Epithelial cell of proximal tubule (primary cell): ENCODE results near the gene CCDC159. TPM values are rescaled to one million over a fixed set of nuclear protein-coding genes. Genes with fewer than 3 reads are reported as not detected.
"Not testable (repeated sequence)": the region's sequence is repeated elsewhere in the genome, so short reads cannot be mapped to it uniquely, and the experiment has no call there.

Source experiments
- DNase-seq: peaks from one replicate; pipeline ENCODE4 v3.0.0-alpha.2; 2011; ENCODE audit warnings: low read depth
- H3K4me3 ChIP-seq: 2 replicates; pipeline ENCODE4 v1.5.1; 2011; ENCODE audit warnings: low read depth, mild to moderate bottlenecking, low read length
- total RNA-seq: library from RNA; depleted of rRNA; stranded (reverse); fragments of >200 nt; gene quantifications from 2 replicates; pipeline ENCODE4 v1.2.3, GENCODE V29; 2015
- TF ChIP-seq, protein P1 (sequence below): conservative IDR thresholded peaks from 2 replicates; pipeline ENCODE4 v1.5.1; 2012; ENCODE audit warnings: low read depth, mild to moderate bottlenecking, low read length

The CCDC159 gene
- total RNA-seq, 1 donor from 2014 or later, result 7.8 TPM

DNA sequence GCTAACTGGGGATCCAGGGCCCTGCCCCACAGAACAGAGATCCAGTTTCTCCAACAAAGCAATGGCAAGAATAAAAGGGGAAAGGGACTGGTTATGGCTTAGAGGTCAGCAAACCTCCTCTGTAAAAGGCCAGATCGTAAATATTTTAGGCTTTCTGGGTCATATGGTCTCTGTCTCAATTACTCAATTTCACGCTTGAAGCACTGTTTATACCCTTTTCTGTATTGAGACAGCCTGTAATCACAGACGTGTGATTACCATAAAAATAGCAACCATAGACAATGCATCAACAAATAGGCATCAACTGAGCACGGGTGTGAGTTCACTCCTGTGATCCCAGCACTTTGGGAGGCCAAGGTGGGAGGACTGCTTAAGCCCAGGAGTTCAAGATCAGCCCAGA lies 16.2 kb upstream of the CCDC159 start:
- TF ChIP-seq, protein P1, sequence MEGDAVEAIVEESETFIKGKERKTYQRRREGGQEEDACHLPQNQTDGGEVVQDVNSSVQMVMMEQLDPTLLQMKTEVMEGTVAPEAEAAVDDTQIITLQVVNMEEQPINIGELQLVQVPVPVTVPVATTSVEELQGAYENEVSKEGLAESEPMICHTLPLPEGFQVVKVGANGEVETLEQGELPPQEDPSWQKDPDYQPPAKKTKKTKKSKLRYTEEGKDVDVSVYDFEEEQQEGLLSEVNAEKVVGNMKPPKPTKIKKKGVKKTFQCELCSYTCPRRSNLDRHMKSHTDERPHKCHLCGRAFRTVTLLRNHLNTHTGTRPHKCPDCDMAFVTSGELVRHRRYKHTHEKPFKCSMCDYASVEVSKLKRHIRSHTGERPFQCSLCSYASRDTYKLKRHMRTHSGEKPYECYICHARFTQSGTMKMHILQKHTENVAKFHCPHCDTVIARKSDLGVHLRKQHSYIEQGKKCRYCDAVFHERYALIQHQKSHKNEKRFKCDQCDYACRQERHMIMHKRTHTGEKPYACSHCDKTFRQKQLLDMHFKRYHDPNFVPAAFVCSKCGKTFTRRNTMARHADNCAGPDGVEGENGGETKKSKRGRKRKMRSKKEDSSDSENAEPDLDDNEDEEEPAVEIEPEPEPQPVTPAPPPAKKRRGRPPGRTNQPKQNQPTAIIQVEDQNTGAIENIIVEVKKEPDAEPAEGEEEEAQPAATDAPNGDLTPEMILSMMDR, result no peak
- DNase-seq, result no peak

DNA sequence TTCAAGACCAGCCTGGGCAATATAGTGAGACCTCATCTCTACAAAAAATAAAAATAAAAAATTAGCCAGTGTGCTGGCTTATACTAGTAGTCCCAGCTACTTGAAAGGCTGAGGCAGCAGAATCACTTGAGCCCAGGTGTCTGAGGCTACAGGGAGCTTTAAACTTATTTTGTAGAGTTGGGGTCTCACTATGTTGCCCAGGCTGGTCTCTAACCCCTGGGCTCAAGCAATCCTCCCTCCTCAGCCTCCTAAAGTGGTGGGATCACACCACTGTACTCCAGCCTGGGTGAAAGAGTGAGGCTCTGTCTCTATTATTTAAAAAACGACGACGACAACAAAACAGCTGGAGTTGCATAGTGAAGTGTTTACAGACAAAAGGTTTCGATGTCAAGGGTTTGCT lies 14.8 kb upstream of the CCDC159 start:
- TF ChIP-seq, protein P1, result no peak
- no peak overlapping the region for H3K4me3 ChIP-seq
- no peak for DNase-seq

More for the DNA sequence above, 16.2 kb upstream of the CCDC159 start:
- H3K4me3 ChIP-seq, result no peak overlapping the region

GRCh38 chr19:11332822-11333221 lies 13.5 kb upstream of the CCDC159 start:
- TF ChIP-seq, protein P1, result no peak
- no peak for DNase-seq
- no peak overlapping the region for H3K4me3 ChIP-seq

- H3K4me3 ChIP-seq, DNase-seq: not testable (repeated sequence)
These were observed 12.5 kb upstream of the CCDC159 start for GRCh38 chr19:11333838-11334237.

GRCh38 chr19:11335449-11336146 lies 10.7 kb upstream of the CCDC159 start:
- TF ChIP-seq, protein P1, result no peak
- no peak for DNase-seq
- no peak overlapping the region for H3K4me3 ChIP-seq

DNA sequence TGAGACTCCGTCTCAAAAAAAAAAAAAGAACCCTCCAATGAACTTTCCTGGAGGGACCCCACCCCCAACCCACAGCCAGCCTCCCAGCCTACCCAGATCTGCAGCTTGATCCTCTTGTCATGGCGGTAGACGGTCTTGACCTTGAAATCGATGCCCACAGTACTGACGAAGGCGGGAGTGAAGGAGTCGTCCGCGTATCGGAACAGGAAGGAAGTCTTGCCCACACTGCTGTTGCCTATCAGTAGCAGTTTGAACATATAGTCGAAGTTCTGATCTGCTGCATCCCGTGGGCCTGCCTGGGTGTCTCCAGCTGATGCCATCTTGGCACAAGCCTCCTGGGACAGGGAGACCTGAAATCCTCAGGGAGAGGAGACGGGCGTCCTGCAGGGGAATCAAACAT lies 9.2 kb upstream of the CCDC159 start:
- no peak overlapping the region for H3K4me3 ChIP-seq
- no peak for DNase-seq
- TF ChIP-seq, protein P1, result no peak

DNA sequence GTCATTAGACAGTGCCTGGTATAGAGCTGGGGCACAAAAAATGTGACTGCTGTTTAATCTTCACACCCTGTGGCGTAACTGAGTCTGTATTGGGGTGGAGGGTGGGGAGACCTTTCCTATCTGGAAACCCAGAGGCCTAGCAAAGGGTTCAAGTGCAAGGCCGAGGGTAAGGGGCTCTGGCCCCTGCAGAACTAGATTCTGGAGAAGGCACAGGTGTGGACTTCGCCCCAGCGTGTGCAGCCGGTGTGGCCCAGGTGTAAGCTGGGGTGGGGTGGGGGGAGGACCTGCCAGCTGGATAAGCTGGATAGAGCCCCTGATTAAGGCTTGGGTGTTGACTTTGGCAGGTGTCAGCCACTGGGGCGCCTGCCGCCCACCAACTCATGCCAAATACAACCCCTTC lies 8.2 kb upstream of the CCDC159 start:
- TF ChIP-seq, protein P1, result no peak
- DNase-seq, result no peak
- peak overlapping the region; percentile 86 for H3K4me3 ChIP-seq
